ENCODE data around the gene LYPD6B.

LYPD6B gene

GRCh38 chr2:149031396-149031795 is 7.1 kb upstream of the LYPD6B start:
- TF ChIP-seq, protein P1, sequence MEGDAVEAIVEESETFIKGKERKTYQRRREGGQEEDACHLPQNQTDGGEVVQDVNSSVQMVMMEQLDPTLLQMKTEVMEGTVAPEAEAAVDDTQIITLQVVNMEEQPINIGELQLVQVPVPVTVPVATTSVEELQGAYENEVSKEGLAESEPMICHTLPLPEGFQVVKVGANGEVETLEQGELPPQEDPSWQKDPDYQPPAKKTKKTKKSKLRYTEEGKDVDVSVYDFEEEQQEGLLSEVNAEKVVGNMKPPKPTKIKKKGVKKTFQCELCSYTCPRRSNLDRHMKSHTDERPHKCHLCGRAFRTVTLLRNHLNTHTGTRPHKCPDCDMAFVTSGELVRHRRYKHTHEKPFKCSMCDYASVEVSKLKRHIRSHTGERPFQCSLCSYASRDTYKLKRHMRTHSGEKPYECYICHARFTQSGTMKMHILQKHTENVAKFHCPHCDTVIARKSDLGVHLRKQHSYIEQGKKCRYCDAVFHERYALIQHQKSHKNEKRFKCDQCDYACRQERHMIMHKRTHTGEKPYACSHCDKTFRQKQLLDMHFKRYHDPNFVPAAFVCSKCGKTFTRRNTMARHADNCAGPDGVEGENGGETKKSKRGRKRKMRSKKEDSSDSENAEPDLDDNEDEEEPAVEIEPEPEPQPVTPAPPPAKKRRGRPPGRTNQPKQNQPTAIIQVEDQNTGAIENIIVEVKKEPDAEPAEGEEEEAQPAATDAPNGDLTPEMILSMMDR (IDR thresholded peaks at IDR 0.05; ENCODE audit: low read depth, low read length) = no peak
- no peak for DNase-seq (ENCODE audit: extremely low read depth, low read depth)

- TF ChIP-seq, protein P1 (IDR thresholded peaks at IDR 0.05; ENCODE audit: low read depth, low read length) = no peak
- DNase-seq (ENCODE audit: extremely low read depth, low read depth) = no peak
Measured at GRCh38 chr2:149033716-149034115, 4.8 kb upstream of the LYPD6B start.

GRCh38 chr2:149034406-149034805 is 4.1 kb upstream of the LYPD6B start:
- TF ChIP-seq, protein P1 (IDR thresholded peaks at IDR 0.05; ENCODE audit: low read depth, low read length) = no peak
- no peak for DNase-seq (ENCODE audit: extremely low read depth, low read depth)

DNA sequence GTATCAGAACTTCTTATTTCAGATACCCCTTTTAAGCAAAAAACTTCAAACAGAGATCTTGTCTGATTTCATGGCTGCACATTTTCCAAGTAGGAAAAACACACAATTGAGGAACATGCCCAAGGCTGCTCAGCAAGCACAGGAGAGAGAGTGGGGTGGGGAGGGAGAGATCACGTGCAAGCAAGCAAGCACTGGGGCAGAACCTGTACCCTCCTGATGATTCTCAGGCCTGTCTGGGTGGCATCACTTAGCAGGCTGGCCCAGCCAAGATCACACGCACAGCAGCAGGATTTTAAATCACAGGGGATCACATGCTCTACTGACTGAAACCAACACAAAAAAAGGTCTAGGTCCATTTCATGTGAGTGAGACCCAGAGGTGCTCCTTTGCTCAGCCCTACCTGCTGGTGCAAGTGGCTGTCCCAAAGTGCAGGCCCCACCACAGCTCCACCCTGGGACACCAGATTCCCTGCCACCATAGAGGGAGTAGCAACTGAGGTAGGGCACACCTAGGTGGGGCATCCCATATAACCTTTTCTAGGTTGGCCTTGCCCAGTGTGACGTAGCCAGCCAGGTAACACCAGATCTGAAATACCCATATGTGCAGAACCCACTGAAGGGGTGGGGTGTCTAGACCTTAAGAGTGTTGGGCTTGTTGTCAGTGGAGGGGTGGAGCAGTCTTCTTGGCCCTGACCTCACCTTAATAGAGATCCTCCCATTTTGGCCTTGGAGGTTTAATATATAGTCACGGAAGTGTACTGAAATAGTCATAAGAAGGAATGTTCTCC is 1.8 kb upstream of the LYPD6B start:
- TF ChIP-seq, protein P1 (IDR thresholded peaks at IDR 0.05; ENCODE audit: low read depth, low read length) = no peak
- no peak for DNase-seq (ENCODE audit: extremely low read depth, low read depth)

- TF ChIP-seq, protein P1 (IDR thresholded peaks at IDR 0.05; ENCODE audit: low read depth, low read length) = no peak
Measured at GRCh38 chr2:149037851-149038250, 648 bp upstream of the LYPD6B start.

GRCh38 chr2:149039213-149039724 is 770 bp downstream of the LYPD6B start:
- DNase-seq (ENCODE audit: extremely low read depth, low read depth) = no peak
- TF ChIP-seq, protein P1 (IDR thresholded peaks at IDR 0.05; ENCODE audit: low read depth, low read length) = no peak

More at GRCh38 chr2:149037851-149038250, 648 bp upstream of the LYPD6B start:
- DNase-seq (ENCODE audit: extremely low read depth, low read depth) = no peak

GRCh38 chr2:149040451-149040850 is 2.0 kb downstream of the LYPD6B start:
- no peak for DNase-seq (ENCODE audit: extremely low read depth, low read depth)
- TF ChIP-seq, protein P1 (IDR thresholded peaks at IDR 0.05; ENCODE audit: low read depth, low read length) = peak; percentile 37

All from AG09319 (cell line).